ENCODE data around the gene TMEM51.

TMEM51 gene

DNA sequence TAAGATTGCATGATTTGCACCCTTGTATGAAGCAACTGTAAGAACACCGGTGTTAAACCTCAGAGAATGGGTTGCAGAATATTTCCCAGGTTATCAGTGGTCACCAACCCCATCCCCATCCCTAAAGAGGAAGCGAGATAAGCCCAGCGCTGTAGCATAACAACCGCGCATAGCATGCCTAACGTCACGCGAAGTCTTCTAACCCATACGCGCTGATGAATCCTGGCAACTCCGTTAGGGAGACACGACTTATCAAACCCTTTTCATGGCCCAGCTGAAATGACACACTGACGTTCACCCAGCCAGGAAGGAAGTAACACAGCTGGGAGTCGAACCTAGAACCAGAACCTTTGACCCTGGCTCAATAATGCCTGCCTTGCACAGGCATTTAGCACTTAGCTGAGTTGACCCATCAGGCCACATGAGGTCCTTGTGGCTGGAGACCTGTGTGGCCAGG is 24.2 kb downstream of the TMEM51 start:
- no peak for DNase-seq (ENCODE audit: low read depth in 2 of 2)

DNA sequence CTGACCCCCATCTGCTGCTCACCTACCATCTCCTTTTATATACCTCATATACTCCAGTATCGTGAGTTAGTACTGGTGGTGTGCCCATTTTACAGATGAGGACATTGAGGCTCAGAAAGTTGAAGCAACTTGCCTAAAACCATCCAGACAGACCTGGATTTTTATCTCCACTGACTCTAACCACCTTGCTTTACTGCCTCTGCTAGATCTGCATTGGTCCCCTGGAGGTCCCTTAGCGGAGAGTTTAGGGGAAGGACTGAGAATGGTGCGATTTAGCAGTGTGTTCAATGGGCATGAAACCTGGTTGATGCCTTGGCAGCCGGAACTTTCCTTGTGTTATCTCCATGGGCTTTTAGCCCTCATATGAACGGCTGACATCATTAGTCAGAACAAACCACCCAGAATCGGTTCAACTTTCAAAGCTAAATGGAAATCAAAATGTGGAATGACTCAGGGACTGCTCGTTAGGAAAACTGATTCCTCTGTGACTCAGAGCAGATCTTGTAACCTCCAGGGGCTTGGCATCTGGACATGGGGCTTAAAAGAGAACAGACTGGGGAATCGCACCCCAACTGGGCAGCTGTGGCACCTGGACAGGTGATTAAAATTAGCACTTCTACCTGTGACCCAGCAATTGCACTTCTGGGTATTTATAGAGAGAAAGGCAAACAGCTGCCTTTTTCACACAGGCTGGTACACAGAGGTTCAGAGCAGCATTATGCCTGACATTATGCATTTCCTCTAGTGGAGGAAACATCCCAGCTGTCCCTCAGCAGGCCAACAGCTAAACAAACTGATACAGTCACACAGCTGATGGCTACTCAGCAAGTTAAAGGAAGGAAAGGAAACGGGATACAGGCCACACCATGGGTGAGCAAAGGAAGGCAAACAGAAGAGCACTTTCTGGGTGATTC is 25.3 kb downstream of the TMEM51 start:
- DNase-seq (ENCODE audit: low read depth in 2 of 2) = peak; percentile 68 to 71

DNA sequence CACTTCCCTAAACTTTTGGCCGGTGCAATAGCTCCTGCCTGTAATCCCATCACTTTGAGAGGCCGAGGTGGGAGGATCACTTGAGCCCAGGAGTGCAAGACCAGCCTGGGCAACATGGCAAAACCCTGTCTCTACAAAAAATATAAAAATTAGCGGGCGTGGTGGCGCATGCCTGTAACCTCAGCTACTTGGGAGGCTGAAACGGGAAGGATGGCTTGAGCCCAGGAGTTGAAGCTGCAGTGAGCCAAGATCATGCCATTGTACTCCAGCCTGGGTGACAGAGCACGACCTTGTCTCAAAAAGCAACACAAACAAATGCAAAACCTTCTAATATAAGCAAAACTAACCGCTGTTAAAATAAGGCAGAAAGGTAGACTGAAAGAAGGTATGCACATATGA is 25.9 kb downstream of the TMEM51 start:
- no peak for DNase-seq (ENCODE audit: low read depth in 2 of 2)

GRCh38 chr1:15180189-15180588 is 26.6 kb downstream of the TMEM51 start:
- no peak for DNase-seq (ENCODE audit: low read depth in 2 of 2)

- no peak for DNase-seq (ENCODE audit: low read depth in 2 of 2)
Observed at GRCh38 chr1:15180945-15181523, 27.5 kb downstream of the TMEM51 start.

DNA sequence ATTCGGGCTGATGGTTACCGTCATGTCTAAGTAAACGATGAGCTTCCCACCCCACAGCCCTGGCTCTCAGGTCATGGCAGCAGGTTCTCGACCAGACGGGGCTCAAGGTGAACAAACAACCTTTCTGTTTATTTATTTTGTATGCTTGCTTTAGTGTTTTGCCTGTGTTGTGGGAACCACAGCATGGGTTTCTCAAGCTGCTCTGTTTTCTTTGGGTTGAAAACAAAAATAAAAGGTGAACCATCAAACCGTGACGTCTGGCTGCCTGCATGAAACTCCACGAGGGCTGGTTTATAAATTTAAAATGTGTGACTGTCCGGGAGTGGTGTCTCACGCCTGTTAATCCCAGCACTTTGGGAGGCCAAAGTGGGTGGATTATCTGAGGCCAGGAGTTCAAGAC is 28.0 kb downstream of the TMEM51 start:
- DNase-seq (ENCODE audit: low read depth in 2 of 2) = no peak

DNA sequence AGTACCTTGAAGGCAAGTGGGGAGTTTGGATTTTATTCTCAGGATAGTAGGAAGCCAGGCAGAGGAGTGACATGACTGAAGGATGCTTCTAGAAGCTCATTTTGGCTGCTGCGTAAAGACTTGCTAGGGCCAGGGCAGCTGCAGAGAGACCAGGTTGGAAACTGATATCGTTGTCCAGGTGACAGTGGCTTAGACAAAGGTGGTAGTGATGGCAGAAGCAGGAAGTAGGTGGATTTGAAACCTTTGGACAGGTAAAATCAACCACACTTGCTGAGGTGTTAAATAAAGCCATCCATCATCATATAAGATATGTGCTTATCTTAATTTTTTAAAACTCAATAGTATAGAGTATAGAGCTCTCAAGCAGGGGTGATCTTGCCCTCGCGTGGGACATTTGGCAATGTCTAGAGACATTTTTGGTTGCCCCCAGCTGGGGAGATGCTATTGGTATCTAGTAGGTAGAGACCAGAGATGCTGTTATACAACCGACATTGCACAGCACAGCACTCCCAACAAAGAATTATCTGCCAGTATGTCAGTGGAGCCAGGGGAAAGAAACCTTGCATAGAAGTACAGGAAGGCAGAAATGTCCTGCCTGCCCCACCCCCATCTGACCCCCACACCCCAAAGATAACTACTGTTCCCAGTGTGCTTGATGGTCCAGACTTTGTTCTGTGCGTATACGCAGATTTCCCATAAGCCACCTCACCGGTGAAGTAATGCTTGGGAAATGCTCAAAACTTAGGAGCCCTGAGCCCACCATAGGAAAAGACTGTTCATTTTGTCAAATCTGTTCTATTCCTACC is 31.1 kb downstream of the TMEM51 start:
- DNase-seq (ENCODE audit: low read depth in 2 of 2) = no peak

DNA sequence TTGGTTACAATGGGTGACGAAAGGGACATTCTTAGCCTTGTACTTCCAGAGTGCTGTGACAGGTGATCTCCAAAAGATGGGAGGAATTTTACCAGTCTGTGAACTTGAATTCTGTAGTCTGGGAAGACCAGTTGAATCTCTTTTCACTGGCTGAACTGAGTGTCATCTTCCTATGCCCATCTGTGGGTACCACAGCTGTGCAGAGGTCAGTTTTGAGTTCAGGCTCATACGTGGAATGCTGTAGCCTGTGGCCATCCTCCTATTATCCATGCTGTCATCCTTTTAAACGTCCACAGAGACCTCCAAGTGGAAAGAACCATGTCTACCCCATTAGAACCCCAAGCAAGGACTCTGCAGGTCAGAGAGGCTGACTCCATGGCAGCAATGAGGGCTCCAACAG is 32.1 kb downstream of the TMEM51 start:
- DNase-seq (ENCODE audit: low read depth in 2 of 2) = no peak

GRCh38 chr1:15186073-15186845 is 32.7 kb downstream of the TMEM51 start:
- no peak for DNase-seq (ENCODE audit: low read depth in 2 of 2)

DNA sequence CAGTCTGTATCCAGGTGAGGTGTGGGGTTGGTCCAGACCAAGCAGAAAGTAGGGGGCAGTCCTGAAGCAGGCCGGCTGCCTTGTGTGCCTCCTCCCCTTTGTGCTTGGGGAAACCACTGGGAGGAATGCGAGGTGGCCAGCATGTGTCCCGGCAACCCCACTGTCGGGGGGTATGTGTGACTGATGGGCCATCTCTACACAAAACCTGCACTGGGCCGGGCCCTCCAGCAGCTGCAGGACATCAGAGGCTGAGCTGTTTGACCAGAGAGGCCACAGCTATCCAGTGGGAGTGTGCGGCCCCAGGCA is 33.3 kb downstream of the TMEM51 start:
- no peak for DNase-seq (ENCODE audit: low read depth in 2 of 2)

- DNase-seq (ENCODE audit: low read depth in 2 of 2) = no peak
Observed at GRCh38 chr1:15187175-15188129, 33.9 kb downstream of the TMEM51 start.

DNA sequence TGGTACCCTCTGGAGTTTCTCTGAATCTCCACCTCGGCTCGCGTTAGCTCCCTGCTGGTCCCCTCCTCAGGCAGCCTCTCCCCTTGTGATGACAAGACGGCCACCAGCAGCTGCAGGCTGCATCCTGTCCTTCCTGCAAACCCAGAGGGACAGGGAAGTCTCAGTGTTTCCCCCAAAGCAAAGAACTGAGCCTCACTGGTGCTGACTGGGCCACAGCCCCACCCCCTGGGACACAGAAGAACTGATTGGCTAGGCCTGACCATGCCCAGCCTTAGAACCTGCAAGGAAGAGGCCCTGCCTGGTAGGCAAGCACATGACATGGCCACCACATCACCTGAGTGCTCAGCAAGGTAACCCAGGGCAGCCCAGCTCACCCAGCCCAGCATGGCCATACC is 34.6 kb downstream of the TMEM51 start:
- DNase-seq (ENCODE audit: low read depth in 2 of 2) = no peak

GRCh38 chr1:15188678-15189077 is 35.1 kb downstream of the TMEM51 start:
- DNase-seq (ENCODE audit: low read depth in 2 of 2) = no peak

DNA sequence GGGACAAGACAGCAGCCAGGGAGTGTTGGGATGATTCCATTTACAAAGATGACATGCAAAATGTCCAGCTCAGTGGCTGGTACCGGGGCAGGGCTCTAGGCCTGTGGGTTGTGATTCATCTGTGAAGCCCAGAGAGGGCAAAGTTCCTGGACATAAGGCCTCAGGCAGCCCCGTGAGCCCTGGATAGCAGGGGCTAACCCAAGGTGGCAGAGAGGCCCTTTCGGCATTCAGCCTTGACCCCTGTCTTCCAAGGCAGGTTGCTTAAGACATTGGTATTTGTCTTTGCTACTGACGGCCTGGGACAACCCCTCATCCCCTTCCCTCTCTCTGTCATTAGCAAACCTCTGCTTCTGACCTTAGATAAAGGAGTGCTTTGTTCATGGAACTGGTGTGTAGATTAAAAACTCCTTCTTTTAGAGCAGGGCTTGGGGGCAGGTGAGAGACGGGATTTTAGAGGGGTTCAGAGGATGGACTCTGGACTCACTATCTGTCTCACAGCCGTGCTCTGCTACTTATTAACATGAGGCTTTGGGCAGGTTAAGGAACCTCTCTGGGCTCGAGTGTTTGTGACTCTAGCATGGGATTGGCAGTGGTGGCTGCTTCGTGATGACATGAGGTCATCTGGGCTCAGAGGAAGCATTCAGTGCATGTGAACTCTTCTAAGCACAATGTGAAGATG is 36.3 kb downstream of the TMEM51 start:
- no peak for DNase-seq (ENCODE audit: low read depth in 2 of 2)

DNA sequence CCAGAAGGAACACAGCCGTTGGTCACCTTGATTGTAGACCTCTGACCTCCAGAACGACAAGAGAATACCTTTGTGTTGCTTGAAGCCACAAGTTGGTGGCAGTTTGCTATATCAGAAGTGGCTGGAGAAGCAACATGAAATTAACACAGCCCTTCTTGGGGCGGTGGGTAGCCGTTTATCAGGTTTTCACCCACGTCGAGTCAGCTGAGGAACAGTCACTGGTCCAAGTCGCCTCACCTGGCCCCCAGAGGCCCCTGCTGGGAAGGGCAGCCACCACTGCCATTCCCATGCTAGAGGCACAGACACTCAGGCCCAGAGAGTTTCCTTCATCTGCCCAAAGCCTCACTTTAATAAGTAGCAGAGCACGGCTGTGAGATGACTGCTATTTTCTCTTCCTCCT is 37.7 kb downstream of the TMEM51 start:
- DNase-seq (ENCODE audit: low read depth in 2 of 2) = no peak

DNA sequence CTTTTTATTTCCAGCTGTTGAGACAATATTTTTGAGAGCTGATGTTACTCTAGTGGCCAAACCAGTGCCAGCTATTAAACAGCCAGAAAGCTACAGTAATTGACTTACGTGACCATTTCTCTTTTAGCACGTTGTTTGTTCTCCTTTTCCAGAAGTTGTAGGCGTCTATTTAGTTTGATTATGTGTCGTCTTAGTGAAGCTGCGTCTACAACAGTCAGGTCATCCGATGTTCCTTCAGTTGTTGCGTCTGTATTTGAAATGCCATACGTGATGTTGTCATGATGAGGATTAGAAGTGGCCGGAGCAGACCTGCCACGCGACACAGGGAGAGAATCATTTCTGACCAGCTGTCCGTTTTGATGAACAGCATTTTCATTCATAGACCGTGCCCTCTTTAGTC is 38.2 kb downstream of the TMEM51 start:
- DNase-seq (ENCODE audit: low read depth in 2 of 2) = no peak

GRCh38 chr1:15192916-15193550 is 39.5 kb downstream of the TMEM51 start:
- no peak for DNase-seq (ENCODE audit: low read depth in 2 of 2)

DNA sequence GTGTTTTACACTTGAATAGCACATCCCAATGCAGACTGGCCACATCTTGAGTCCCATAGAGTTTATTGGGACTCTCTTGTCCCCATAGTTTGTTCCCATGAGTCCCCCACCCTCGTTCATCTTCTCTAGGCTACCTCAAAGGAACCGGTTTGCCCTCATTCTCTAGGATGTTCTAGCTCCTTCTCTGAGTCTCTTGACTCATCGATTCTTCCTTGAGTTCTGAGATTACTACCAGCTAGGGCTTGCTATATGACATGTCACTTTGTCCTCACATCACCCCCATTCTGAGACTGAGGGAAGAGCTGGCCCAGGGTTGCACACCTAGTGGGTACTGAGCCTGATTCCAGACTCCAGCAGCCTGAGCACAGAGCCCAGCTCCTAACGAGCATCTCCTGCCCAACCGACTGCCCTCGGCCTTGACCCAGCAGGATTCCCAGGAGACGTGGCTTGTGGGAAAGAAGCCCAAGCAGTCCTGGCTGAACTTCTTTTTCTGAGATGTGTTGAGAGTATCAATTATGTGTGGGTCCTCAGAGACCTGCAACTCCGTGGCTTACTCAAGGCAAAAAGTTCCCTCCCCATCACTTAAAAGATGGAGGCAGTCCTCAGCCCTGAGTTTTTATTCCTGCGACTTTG is 42.0 kb downstream of the TMEM51 start:
- no peak for DNase-seq (ENCODE audit: low read depth in 2 of 2)

GRCh38 chr1:15196069-15196468 is 42.5 kb downstream of the TMEM51 start:
- no peak for DNase-seq (ENCODE audit: low read depth in 2 of 2)

Measured in fibroblast of skin of left quadriceps (primary cell).